Ishikawa (cell line): ENCODE data around the gene KCNQ5.

ENCODE experiments used
- CEBPB ChIP-seq: IDR thresholded peaks from 2 replicates; pipeline ENCODE4 v1.6.1; 2012
- CREB1 ChIP-seq: IDR thresholded peaks from 2 replicates; pipeline ENCODE4 v1.6.1; 2012; ENCODE audit warnings: low read depth
- EGR1 ChIP-seq: IDR thresholded peaks from 2 replicates; pipeline ENCODE4 v1.6.1; 2012
- EP300 ChIP-seq: IDR thresholded peaks from 2 replicates; pipeline ENCODE4 v1.6.1; 2012; ENCODE audit warnings: borderline replicate concordance
- FOXM1 ChIP-seq: IDR thresholded peaks from 2 replicates; pipeline ENCODE4 v1.6.1; 2012; ENCODE audit warnings: low read depth, borderline replicate concordance
- MAX ChIP-seq: IDR thresholded peaks from 2 replicates; pipeline ENCODE4 v1.6.1; 2012
- NFIC ChIP-seq: IDR thresholded peaks from 2 replicates; pipeline ENCODE4 v1.6.1; 2012
- RAD21 ChIP-seq: IDR thresholded peaks from 2 replicates; pipeline ENCODE4 v1.6.1; 2012; ENCODE audit warnings: low read depth
- REST ChIP-seq: IDR thresholded peaks from 2 replicates; pipeline ENCODE4 v1.6.1; 2012; ENCODE audit warnings: low read depth, mild to moderate bottlenecking
- TAF1 ChIP-seq: IDR thresholded peaks from 2 replicates; pipeline ENCODE4 v1.6.1; 2012; ENCODE audit warnings: low read depth, mild to moderate bottlenecking
- TCF12 ChIP-seq: IDR thresholded peaks from 2 replicates; pipeline ENCODE4 v1.6.1; 2012; ENCODE audit warnings: low read depth
- TEAD4 ChIP-seq: IDR thresholded peaks from 2 replicates; pipeline ENCODE4 v1.6.1; 2012
- USF1 ChIP-seq: IDR thresholded peaks from 2 replicates; pipeline ENCODE4 v1.6.1; 2012
- YY1 ChIP-seq: IDR thresholded peaks from 2 replicates; pipeline ENCODE4 v1.6.1; 2012; ENCODE audit warnings: low read depth
- ZBTB7A ChIP-seq: IDR thresholded peaks from 2 replicates; pipeline ENCODE4 v1.6.1; 2012; ENCODE audit warnings: low read depth

Gene KCNQ5

GRCh38 chr6:73083886-73084285 lies 462.0 kb downstream of the KCNQ5 start:
- TF ChIP-seq CEBPB (no peak), CREB1 (no peak), YY1 (no peak), TCF12 (no peak), USF1 (no peak), EP300 (no peak), REST (no peak), NFIC (no peak), TAF1 (no peak), RAD21 (no peak), ZBTB7A (no peak)

- no peak for TF ChIP-seq TCF12
- no peak for TF ChIP-seq CREB1
- TF ChIP-seq MAX, result no peak
- TF ChIP-seq EGR1, result no peak
- no peak for TF ChIP-seq TAF1
- no peak for TF ChIP-seq RAD21
- TF ChIP-seq ZBTB7A, result no peak
- TF ChIP-seq USF1, result no peak
- no peak for TF ChIP-seq TEAD4
- no peak for TF ChIP-seq REST
- TF ChIP-seq EP300, result no peak
- TF ChIP-seq YY1, result no peak
- no peak for TF ChIP-seq CEBPB
- no peak for TF ChIP-seq FOXM1
- no peak for TF ChIP-seq NFIC
These were observed 463.6 kb downstream of the KCNQ5 start for GRCh38 chr6:73085443-73085871.

- no peak for TF ChIP-seq CREB1
- TF ChIP-seq EGR1, result no peak
- no peak for TF ChIP-seq TCF12
- TF ChIP-seq TAF1, result no peak
These were observed 464.9 kb downstream of the KCNQ5 start for GRCh38 chr6:73086726-73087125.

GRCh38 chr6:73088138-73088813 lies 466.4 kb downstream of the KCNQ5 start:
- TF ChIP-seq TAF1 (no peak), NFIC (no peak), TCF12 (no peak), CREB1 (no peak), ZBTB7A (no peak), MAX (no peak), FOXM1 (no peak), TEAD4 (no peak)

GRCh38 chr6:73104921-73105320 lies 483.1 kb downstream of the KCNQ5 start:
- no peak for TF ChIP-seq TEAD4
- no peak for TF ChIP-seq FOXM1
- no peak for TF ChIP-seq ZBTB7A
- TF ChIP-seq CEBPB, result no peak
- no peak for TF ChIP-seq EGR1
- TF ChIP-seq USF1, result no peak
- TF ChIP-seq REST, result no peak
- no peak for TF ChIP-seq EP300
- no peak for TF ChIP-seq MAX
- no peak for TF ChIP-seq YY1
- TF ChIP-seq NFIC, result no peak
